HepG2 (cell line): ENCODE measurements around the gene CSK.

Source experiments
- EED ChIP-seq: sonication (generic); formaldehyde crosslinking; IDR thresholded peaks from 2 replicates; pipeline ENCODE4 v1.5.0; 2020; ENCODE audit warnings: mild to moderate bottlenecking, missing genetic modification reagents
- FOXA3 ChIP-seq: IDR thresholded peaks from 2 replicates; pipeline ENCODE4 v1.6.1; 2016; ENCODE audit warnings: missing genetic modification reagents, missing compliant biosample characterization
- HOXA9 ChIP-seq: sonication (generic); formaldehyde crosslinking; IDR thresholded peaks from 2 replicates; pipeline ENCODE4 v1.8.1; 2022; ENCODE audit warnings: missing genetic modification reagents, mild to moderate bottlenecking, moderate library complexity, borderline replicate concordance
- NBN ChIP-seq: fragments of 450-650 bp; conservative IDR thresholded peaks from 2 replicates; pipeline ENCODE4 v1.6.1; 2017
- POLR2A ChIP-seq, 2 experiments: IDR thresholded peaks; 2 replicates each; pipeline ENCODE4 v1.6.1; 2011; ENCODE audit warnings: low read depth in 2 of 2, low read length in 2 of 2, mild to moderate bottlenecking in 1 of 2, moderate library complexity in 1 of 2; ENCODE audit not compliant: insufficient read depth in 1 of 2
- SIN3A ChIP-seq: IDR thresholded peaks from 2 replicates; pipeline ENCODE4 v1.6.1; 2011; ENCODE audit warnings: low read depth, mild to moderate bottlenecking, control low read depth, low read length, borderline replicate concordance
- SKI ChIP-seq: fragments of 450-650 bp; IDR thresholded peaks from one replicate; pipeline ENCODE4 v1.6.1; 2018; ENCODE audit warnings: mild to moderate bottlenecking; ENCODE audit not compliant: partially characterized antibody

DNA sequence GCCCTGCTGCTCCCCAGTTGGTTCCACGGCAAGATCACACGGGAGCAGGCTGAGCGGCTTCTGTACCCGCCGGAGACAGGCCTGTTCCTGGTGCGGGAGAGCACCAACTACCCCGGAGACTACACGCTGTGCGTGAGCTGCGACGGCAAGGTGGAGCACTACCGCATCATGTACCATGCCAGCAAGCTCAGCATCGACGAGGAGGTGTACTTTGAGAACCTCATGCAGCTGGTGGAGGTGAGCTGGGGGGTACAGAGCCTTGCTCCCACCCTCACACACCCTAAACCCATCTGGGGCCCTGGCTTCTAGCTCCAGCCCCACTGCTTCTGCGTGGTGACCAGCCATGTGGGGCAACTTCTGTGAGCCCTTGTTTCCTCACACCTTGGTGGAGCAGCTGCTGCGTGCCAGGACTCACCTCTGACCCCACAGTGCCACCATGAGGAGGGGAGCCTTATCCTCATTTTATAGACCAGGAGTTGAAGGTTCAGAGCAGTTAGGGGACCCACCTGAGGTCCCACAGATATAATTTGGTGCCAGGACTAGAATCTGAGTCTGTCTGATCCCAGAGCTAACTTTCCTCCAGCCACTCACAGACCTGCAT lies 17.5 kb downstream of the CSK start:
- TF ChIP-seq NBN (no peak), SKI (no peak), FOXA3 (CRISPR knock-in tag) (no peak), SIN3A (no peak), HOXA9 (CRISPR knock-in tag) (no peak), EED (CRISPR knock-in tag) (no peak), POLR2A (IDR thresholded peaks at IDR 0.05; ENCODE audit: insufficient read depth in 1 of 2, low read depth in 2 of 2, low read length in 2 of 2) (no peak)
